Measurements from ENCODE around the gene PHF11.

PHF11 gene

DNA sequence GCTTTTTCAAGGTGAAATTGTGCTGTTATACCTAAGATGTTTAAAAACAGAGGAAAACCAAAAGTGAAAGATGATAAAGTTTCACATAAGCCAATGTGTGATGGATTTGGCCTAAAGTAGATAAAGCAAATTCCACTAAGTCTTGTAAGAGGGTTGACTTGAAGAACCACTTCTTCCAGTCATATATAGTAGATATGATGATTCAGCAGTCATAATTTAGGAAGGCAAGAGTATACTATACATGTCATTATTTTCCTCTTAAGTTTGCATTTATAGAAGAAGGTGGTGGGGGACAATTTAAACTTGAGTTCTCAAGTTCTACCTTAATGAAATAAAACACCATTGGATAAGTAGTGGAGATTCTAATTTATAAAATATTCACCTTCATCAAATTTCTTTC lies 37.3 kb downstream of the PHF11 start:
- Histone ChIP-seq H3K27ac (ENCODE audit: low read length) (no peak overlapping the region), H3K4me3 (ENCODE audit: low read length) (no peak overlapping the region), H3K9me3 (ENCODE audit: control insufficient read depth, low read depth, low read length) (no peaks in the 10 kb centered on the region), H3K4me1 (ENCODE audit: control insufficient read depth, low read depth, low read length) (no peaks in the 10 kb centered on the region), H3K27me3 (ENCODE audit: control insufficient read depth, insufficient read depth, low read length) (no peaks in the 10 kb centered on the region), H3K9ac (ENCODE audit: low read length) (no peak overlapping the region), H3K36me3 (ENCODE audit: control insufficient read depth, low read depth, low read length) (peaks cover 13% of the 10 kb centered on the region)

DNA sequence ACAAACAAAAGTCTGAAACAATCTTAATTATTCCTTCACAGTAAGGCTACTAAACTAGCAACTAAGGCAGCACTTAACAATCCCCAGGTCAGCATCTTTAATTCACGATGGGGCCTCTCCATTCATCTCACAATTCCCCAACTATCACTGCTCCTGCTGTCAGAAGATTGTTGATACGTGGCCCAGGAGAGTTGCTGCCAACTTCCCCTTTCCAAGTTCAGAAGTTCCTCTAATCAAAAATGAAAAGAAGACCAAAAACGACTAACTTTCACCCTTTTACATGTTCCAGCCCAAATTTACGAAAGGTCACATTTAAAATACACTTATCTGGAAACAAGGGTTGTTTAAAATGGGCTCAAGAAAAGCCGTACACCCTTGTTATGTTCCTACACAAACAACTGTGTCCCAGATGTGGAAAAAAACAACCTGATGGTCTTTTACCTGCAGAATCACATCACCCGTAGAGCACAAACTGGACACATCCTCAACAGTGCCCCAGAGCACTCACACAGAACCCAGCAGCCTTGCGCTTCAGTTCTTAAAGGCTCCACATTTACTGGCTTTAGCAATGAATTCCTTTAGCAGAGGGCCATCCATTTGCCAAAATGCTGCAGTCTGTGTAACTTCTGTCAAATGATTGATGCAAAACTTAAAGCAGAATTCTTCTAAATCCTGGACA lies 38.0 kb downstream of the PHF11 start:
- H3K4me1 ChIP-seq (ENCODE audit: control insufficient read depth, low read depth, low read length), result no peaks in the 10 kb centered on the region
- H3K36me3 ChIP-seq (ENCODE audit: control insufficient read depth, low read depth, low read length), result peaks cover 10% of the 10 kb centered on the region
- no peaks in the 10 kb centered on the region for H3K9me3 ChIP-seq (ENCODE audit: control insufficient read depth, low read depth, low read length)
- H3K27me3 ChIP-seq (ENCODE audit: control insufficient read depth, insufficient read depth, low read length), result no peaks in the 10 kb centered on the region
- no peak overlapping the region for H3K9ac ChIP-seq (ENCODE audit: low read length)
- H3K27ac ChIP-seq (ENCODE audit: low read length), result no peak overlapping the region
- no peak overlapping the region for H3K4me3 ChIP-seq (ENCODE audit: low read length)

DNA sequence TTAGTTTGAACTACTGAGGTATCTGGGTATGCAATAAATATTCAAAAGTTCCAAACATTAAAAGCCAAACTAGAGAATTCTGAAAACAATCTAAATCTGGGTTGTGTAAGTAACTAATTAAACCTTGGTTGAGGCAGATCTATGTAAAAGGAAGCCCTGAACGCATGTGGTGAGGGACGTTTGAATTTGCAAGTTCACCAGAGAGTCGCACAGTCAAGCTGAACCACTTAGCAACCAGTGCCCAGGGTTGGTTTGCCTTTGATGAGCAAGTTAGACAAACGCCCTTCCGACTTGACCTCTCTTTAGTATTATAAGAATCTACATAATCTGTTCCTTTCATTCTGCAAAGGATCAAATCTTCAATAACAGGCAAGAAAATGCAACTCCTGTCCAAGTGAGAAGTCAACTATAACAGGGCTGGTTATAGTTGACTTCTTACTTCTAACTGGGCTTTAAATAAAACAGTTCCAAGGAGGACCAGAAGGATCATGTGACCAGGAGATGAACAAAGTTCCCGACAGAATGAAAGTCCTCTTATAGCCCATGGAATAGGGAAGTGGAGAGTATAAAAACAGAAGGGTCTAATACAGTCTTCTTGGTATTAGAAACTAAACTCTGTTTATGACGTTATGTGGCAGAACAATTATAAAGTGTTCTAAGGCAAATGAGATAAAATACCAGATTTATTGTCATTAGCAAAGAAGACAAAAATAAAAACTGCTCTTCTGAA lies 40.6 kb downstream of the PHF11 start:
- Histone ChIP-seq H3K9me3 (ENCODE audit: control insufficient read depth, low read depth, low read length) (no peaks in the 10 kb centered on the region), H3K36me3 (ENCODE audit: control insufficient read depth, low read depth, low read length) (peaks cover 17% of the 10 kb centered on the region), H3K27me3 (ENCODE audit: control insufficient read depth, insufficient read depth, low read length) (no peaks in the 10 kb centered on the region), H3K9ac (ENCODE audit: low read length) (no peak overlapping the region), H3K4me1 (ENCODE audit: control insufficient read depth, low read depth, low read length) (no peaks in the 10 kb centered on the region), H3K4me3 (ENCODE audit: low read length) (no peak overlapping the region), H3K27ac (ENCODE audit: low read length) (no peak overlapping the region)

GRCh38 chr13:49538404-49538803 lies 42.7 kb downstream of the PHF11 start:
- H3K9ac ChIP-seq (ENCODE audit: low read length), result no peak overlapping the region
- no peak overlapping the region for H3K27ac ChIP-seq (ENCODE audit: low read length)
- no peaks in the 10 kb centered on the region for H3K4me1 ChIP-seq (ENCODE audit: control insufficient read depth, low read depth, low read length)
- H3K4me3 ChIP-seq (ENCODE audit: low read length), result no peak overlapping the region
- H3K27me3 ChIP-seq (ENCODE audit: control insufficient read depth, insufficient read depth, low read length), result no peaks in the 10 kb centered on the region
- H3K9me3 ChIP-seq (ENCODE audit: control insufficient read depth, low read depth, low read length), result no peaks in the 10 kb centered on the region
- peaks cover 26% of the 10 kb centered on the region for H3K36me3 ChIP-seq (ENCODE audit: control insufficient read depth, low read depth, low read length)

DNA sequence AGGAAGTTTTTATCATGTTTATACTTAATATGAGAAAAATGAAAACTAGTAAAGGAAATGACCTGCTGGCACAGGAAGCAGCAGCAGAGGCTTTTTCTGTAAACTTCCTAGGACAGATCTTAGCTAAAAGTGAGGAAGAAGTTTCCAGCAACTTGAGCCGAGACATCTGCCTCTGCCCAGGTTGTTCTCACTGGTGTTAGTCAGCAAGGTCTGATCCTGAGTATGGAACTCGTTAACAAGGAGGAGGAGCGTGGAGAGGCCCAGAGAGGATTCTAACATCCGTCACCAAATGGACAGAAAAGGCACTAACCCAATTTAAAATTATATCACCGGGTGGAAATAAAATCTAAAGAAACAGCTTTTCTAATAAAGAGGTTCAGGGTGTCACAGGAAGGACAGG lies 43.6 kb downstream of the PHF11 start:
- Histone ChIP-seq H3K4me3 (ENCODE audit: low read length) (no peak overlapping the region), H3K27ac (ENCODE audit: low read length) (no peak overlapping the region), H3K36me3 (ENCODE audit: control insufficient read depth, low read depth, low read length) (peaks cover 26% of the 10 kb centered on the region), H3K4me1 (ENCODE audit: control insufficient read depth, low read depth, low read length) (no peaks in the 10 kb centered on the region), H3K27me3 (ENCODE audit: control insufficient read depth, insufficient read depth, low read length) (no peaks in the 10 kb centered on the region), H3K9ac (ENCODE audit: low read length) (no peak overlapping the region), H3K9me3 (ENCODE audit: control insufficient read depth, low read depth, low read length) (no peaks in the 10 kb centered on the region)

DNA sequence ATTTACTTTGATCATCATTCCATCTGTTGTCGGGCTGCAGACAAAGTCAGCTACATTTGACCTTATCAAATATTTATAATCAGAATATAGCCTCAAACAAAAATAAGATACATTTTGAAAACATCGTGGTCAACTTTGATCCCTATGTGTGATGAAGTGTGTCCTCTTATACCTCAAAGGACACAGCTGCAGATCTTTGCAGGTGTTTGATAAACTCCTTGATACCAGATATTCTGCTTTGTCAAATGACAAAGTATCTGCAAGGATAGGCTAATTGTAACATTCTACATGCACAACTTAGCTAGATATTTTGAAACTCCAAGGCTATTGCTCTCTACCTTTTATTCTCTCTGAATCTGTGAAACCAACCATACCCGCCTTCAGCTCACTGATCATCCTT lies 44.0 kb downstream of the PHF11 start:
- Histone ChIP-seq H3K9me3 (ENCODE audit: control insufficient read depth, low read depth, low read length) (no peaks in the 10 kb centered on the region), H3K4me1 (ENCODE audit: control insufficient read depth, low read depth, low read length) (no peaks in the 10 kb centered on the region), H3K27me3 (ENCODE audit: control insufficient read depth, insufficient read depth, low read length) (no peaks in the 10 kb centered on the region), H3K9ac (ENCODE audit: low read length) (no peak overlapping the region), H3K27ac (ENCODE audit: low read length) (no peak overlapping the region), H3K4me3 (ENCODE audit: low read length) (no peak overlapping the region), H3K36me3 (ENCODE audit: control insufficient read depth, low read depth, low read length) (peaks cover 30% of the 10 kb centered on the region)

DNA sequence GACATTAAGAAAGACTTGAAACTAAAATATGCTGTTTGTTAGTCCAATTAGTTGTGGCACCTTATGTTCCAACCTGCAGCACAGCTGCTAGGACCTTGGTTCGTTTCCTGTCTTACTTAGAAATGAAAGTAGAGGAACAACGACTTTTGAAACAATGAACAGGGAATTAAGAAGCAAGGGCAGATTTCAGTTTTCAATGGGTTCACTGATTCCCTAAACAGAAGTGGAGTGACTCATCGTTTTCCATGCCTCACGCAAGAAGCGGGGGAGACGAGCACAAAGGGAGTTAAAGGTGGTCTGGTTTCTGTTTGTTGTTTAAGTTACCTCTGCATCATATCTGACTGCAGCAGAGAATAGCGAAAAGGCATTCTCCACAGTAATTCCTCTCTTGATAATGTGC lies 44.8 kb downstream of the PHF11 start:
- Histone ChIP-seq H3K27me3 (ENCODE audit: control insufficient read depth, insufficient read depth, low read length) (no peaks in the 10 kb centered on the region), H3K36me3 (ENCODE audit: control insufficient read depth, low read depth, low read length) (peaks cover 34% of the 10 kb centered on the region), H3K9ac (ENCODE audit: low read length) (no peak overlapping the region), H3K27ac (ENCODE audit: low read length) (no peak overlapping the region), H3K9me3 (ENCODE audit: control insufficient read depth, low read depth, low read length) (no peaks in the 10 kb centered on the region), H3K4me3 (ENCODE audit: low read length) (no peak overlapping the region), H3K4me1 (ENCODE audit: control insufficient read depth, low read depth, low read length) (no peaks in the 10 kb centered on the region)

GRCh38 chr13:49543656-49544055 lies 47.9 kb downstream of the PHF11 start:
- H3K9ac ChIP-seq (ENCODE audit: low read length), result no peak overlapping the region
- H3K4me3 ChIP-seq (ENCODE audit: low read length), result no peak overlapping the region
- H3K9me3 ChIP-seq (ENCODE audit: control insufficient read depth, low read depth, low read length), result no peaks in the 10 kb centered on the region
- H3K27ac ChIP-seq (ENCODE audit: low read length), result no peak overlapping the region
- H3K4me1 ChIP-seq (ENCODE audit: control insufficient read depth, low read depth, low read length), result no peaks in the 10 kb centered on the region
- no peaks in the 10 kb centered on the region for H3K27me3 ChIP-seq (ENCODE audit: control insufficient read depth, insufficient read depth, low read length)
- H3K36me3 ChIP-seq (ENCODE audit: control insufficient read depth, low read depth, low read length), result peaks cover 41% of the 10 kb centered on the region

GRCh38 chr13:49545661-49546060 lies 49.9 kb downstream of the PHF11 start:
- H3K9me3 ChIP-seq (ENCODE audit: control insufficient read depth, low read depth, low read length), result no peaks in the 10 kb centered on the region
- H3K4me3 ChIP-seq (ENCODE audit: low read length), result no peak overlapping the region
- peaks cover 38% of the 10 kb centered on the region for H3K36me3 ChIP-seq (ENCODE audit: control insufficient read depth, low read depth, low read length)
- H3K27ac ChIP-seq (ENCODE audit: low read length), result no peak overlapping the region
- no peak overlapping the region for H3K9ac ChIP-seq (ENCODE audit: low read length)
- no peaks in the 10 kb centered on the region for H3K4me1 ChIP-seq (ENCODE audit: control insufficient read depth, low read depth, low read length)
- no peaks in the 10 kb centered on the region for H3K27me3 ChIP-seq (ENCODE audit: control insufficient read depth, insufficient read depth, low read length)

GRCh38 chr13:49546561-49546960 lies 50.8 kb downstream of the PHF11 start:
- no peaks in the 10 kb centered on the region for H3K27me3 ChIP-seq (ENCODE audit: control insufficient read depth, insufficient read depth, low read length)
- H3K36me3 ChIP-seq (ENCODE audit: control insufficient read depth, low read depth, low read length), result peaks cover 32% of the 10 kb centered on the region
- H3K27ac ChIP-seq (ENCODE audit: low read length), result no peak overlapping the region

GRCh38 chr13:49549289-49549688 lies 53.5 kb downstream of the PHF11 start:
- Histone ChIP-seq H3K4me1 (ENCODE audit: control insufficient read depth, low read depth, low read length) (no peaks in the 10 kb centered on the region), H3K9ac (ENCODE audit: low read length) (no peak overlapping the region), H3K4me3 (ENCODE audit: low read length) (no peak overlapping the region), H3K9me3 (ENCODE audit: control insufficient read depth, low read depth, low read length) (no peaks in the 10 kb centered on the region), H3K36me3 (ENCODE audit: control insufficient read depth, low read depth, low read length) (peaks cover 19% of the 10 kb centered on the region), H3K27me3 (ENCODE audit: control insufficient read depth, insufficient read depth, low read length) (no peaks in the 10 kb centered on the region), H3K27ac (ENCODE audit: low read length) (no peak overlapping the region)

More at GRCh38 chr13:49546561-49546960, 50.8 kb downstream of the PHF11 start:
- Histone ChIP-seq H3K4me3 (ENCODE audit: low read length) (no peak overlapping the region), H3K4me1 (ENCODE audit: control insufficient read depth, low read depth, low read length) (no peaks in the 10 kb centered on the region), H3K9ac (ENCODE audit: low read length) (no peak overlapping the region), H3K9me3 (ENCODE audit: control insufficient read depth, low read depth, low read length) (no peaks in the 10 kb centered on the region)

Measured in iPS-18a (cell line).